GM12878 (cell line): Measurements from ENCODE around the gene HDAC2. TPM values are rescaled to one million over a fixed set of nuclear protein-coding genes. Genes with fewer than 3 reads are reported as not detected.

Experiments used
- ATAC-seq: fragments of 200-7000 bp; cut with Tn5 transposase; 3 replicates; pipeline ENCODE4 v1.9.1; 2020; ENCODE audit warnings: mild to moderate bottlenecking, moderate library complexity
- BruUV-seq: library from RNA; stranded (reverse); fragments of 400-500 nt; replicated peaks from 2 replicates; lab custom pipeline; 2021; lab: Mats Ljungman, UMichigan
- CTCF ChIA-PET: fragments of 300-600 bp; sonication (Branson Sonifier 250); formaldehyde crosslinking; extraction: SDS; loops from one replicate; lab custom pipeline; 2021; ENCODE audit warnings: inconsistent platforms; lab: Yijun Ruan, JAX
- POLR2A ChIA-PET: fragments of 350-600 bp; formaldehyde crosslinking; extraction: SDS; loops from one replicate; lab custom pipeline; 2021; ENCODE audit warnings: inconsistent platforms; lab: Charles Lee
- RAD21 ChIA-PET: fragments of 300-600 bp; sonication (Branson Sonifier 250); formaldehyde crosslinking; loops from one replicate; lab custom pipeline; 2023; ENCODE audit warnings: antibody characterized with exemption; ENCODE audit not compliant: unreplicated experiment; lab: Charles Lee
- SMC1A ChIA-PET: fragments of 300-600 bp; sonication (Branson Sonifier 250); formaldehyde crosslinking; loops from one replicate; lab custom pipeline; 2023; ENCODE audit not compliant: unreplicated experiment, uncharacterized antibody; lab: Charles Lee
- DNase-seq: peaks from one replicate; pipeline ENCODE4 v3.0.0-alpha.2; 2011; ENCODE audit warnings: low read depth, low spot score
- FAIRE-seq: peaks from 3 replicates; lab custom pipeline; 2011; peaks lifted over from hg19 to GRCh38; lab: Jason Lieb, UNC
- H2AFZ ChIP-seq: 2 replicates; pipeline ENCODE4 v1.6.0; 2011; ENCODE audit warnings: low read depth, low read length, control low read depth; ENCODE audit not compliant: control insufficient read depth
- H3K27ac ChIP-seq: 2 replicates; pipeline ENCODE4 v1.5.1; 2011; ENCODE audit warnings: control low read depth; ENCODE audit not compliant: control insufficient read depth, insufficient read depth
- H3K27me3 ChIP-seq, 2 experiments: replicated peaks in 1 of 2; 2 replicates each; pipeline versions ENCODE4 v1.6.0 to v1.6.1; 2011; ENCODE audit warnings: low read length in 1 of 2; ENCODE audit not compliant: control insufficient read depth in 2 of 2, insufficient read depth in 2 of 2
- H3K36me3 ChIP-seq, 2 experiments: 2 replicates each; pipeline ENCODE4 v1.5.1; 2011; ENCODE audit warnings: low read length in 1 of 2; ENCODE audit not compliant: control insufficient read depth in 2 of 2, insufficient read depth in 2 of 2
- H3K4me1 ChIP-seq: 2 replicates; pipeline ENCODE4 v1.6.1; 2011; ENCODE audit warnings: mild to moderate bottlenecking, low read length, moderate library complexity, mixed read lengths; ENCODE audit not compliant: control insufficient read depth, insufficient read depth
- H3K4me2 ChIP-seq: 2 replicates; pipeline ENCODE4 v1.6.0; 2011; ENCODE audit warnings: control low read depth; ENCODE audit not compliant: control insufficient read depth, insufficient read depth
- H3K4me3 ChIP-seq: fragments of 200-600 bp; sonication (generic); 2 replicates; pipeline ENCODE4 v1.5.1; 2016
- H3K79me2 ChIP-seq: 2 replicates; pipeline ENCODE4 v1.6.0; 2011; ENCODE audit warnings: low read length; ENCODE audit not compliant: control insufficient read depth, insufficient read depth
- H3K9ac ChIP-seq: 2 replicates; pipeline ENCODE4 v1.8.0; 2011; ENCODE audit warnings: low read length, control low read depth, mixed read lengths; ENCODE audit not compliant: control insufficient read depth, insufficient read depth
- H3K9me3 ChIP-seq: replicated peaks from 3 replicates; pipeline ENCODE4 v1.5.1; 2011; ENCODE audit warnings: mild to moderate bottlenecking, low read length; ENCODE audit not compliant: control insufficient read depth, insufficient read depth
- H4K20me1 ChIP-seq: 2 replicates; pipeline ENCODE4 v1.6.0; 2011; ENCODE audit not compliant: control insufficient read depth, insufficient read depth
- ATF7 ChIP-seq: fragments of 450-650 bp; IDR thresholded peaks from 2 replicates; pipeline ENCODE4 v1.6.1; 2016; ENCODE audit warnings: low read depth, mild to moderate bottlenecking
- CHD1 ChIP-seq: IDR thresholded peaks from 2 replicates; pipeline ENCODE4 v1.6.1; 2012; ENCODE audit warnings: low read depth, low read length, improper control_type of control experiment
- IKZF2 ChIP-seq, 2 experiments: fragments of 450-650 bp; IDR thresholded peaks; 2 replicates each; pipeline ENCODE4 v1.6.1; 2017; ENCODE audit warnings: mild to moderate bottlenecking in 2 of 2, moderate library complexity in 2 of 2
- IRF5 ChIP-seq: fragments of 450-650 bp; IDR thresholded peaks from 2 replicates; pipeline ENCODE4 v1.6.1; 2017; ENCODE audit warnings: borderline replicate concordance
- KDM1A ChIP-seq: fragments of 200-600 bp; sonication (generic); IDR thresholded peaks from 2 replicates; pipeline ENCODE4 v1.6.1; 2016; ENCODE audit warnings: borderline replicate concordance
- LARP7 ChIP-seq: fragments of 450-650 bp; IDR thresholded peaks from 2 replicates; pipeline ENCODE4 v1.6.1; 2017; ENCODE audit warnings: mild to moderate bottlenecking
- NBN ChIP-seq: fragments of 450-650 bp; IDR thresholded peaks from 2 replicates; pipeline ENCODE4 v1.6.1; 2016
- NKRF ChIP-seq: fragments of 450-650 bp; conservative IDR thresholded peaks from 2 replicates; pipeline ENCODE4 v1.6.1; 2017; ENCODE audit warnings: mild to moderate bottlenecking, moderate library complexity
- NR2C2 ChIP-seq: IDR thresholded peaks from 2 replicates; pipeline ENCODE4 v1.6.1; 2011; ENCODE audit warnings: borderline replicate concordance, low read depth; ENCODE audit not compliant: control insufficient read depth, insufficient read length
- PAX5 ChIP-seq: IDR thresholded peaks from 2 replicates; pipeline ENCODE4 v1.6.1; 2011; ENCODE audit warnings: low read depth, low read length, borderline replicate concordance
- PAX8 ChIP-seq: fragments of 450-650 bp; IDR thresholded peaks from 2 replicates; pipeline ENCODE4 v1.6.1; 2017; ENCODE audit warnings: mild to moderate bottlenecking, moderate library complexity
- PBX3 ChIP-seq: IDR thresholded peaks from 2 replicates; pipeline ENCODE4 v1.6.1; 2011; ENCODE audit warnings: mild to moderate bottlenecking, low read depth, low read length, moderate library complexity; ENCODE audit not compliant: insufficient replicate concordance
- RCOR1 ChIP-seq: conservative IDR thresholded peaks from 2 replicates; pipeline ENCODE4 v1.6.1; 2012; ENCODE audit warnings: low read depth, low read length, improper control_type of control experiment
- WGBS: methylation state at CpG from one replicate; pipeline ENCODE4 v1.1.6; 2016; ENCODE audit warnings: low lambda C conversion rate; ENCODE audit not compliant: insufficient replicate concordance, insufficient coverage; ENCODE audit errors: missing lambda C conversion rate; 5-methylcytosine and 5-hydroxymethylcytosine counted together
- in situ Hi-C: fragments of 300-500 bp; cut with MboI; formaldehyde crosslinking; loops from 9 replicates; pipeline ENCODE4 v1.14.3; 2018; ENCODE audit warnings: mixed read lengths
- intact Hi-C: fragments of 100-400 bp; cut with micrococcal nuclease; formaldehyde crosslinking; loops from one replicate; pipeline ENCODE4 v1.14.2; 2022; ENCODE audit not compliant: unreplicated experiment
- polyA plus RNA-seq, 11 experiments: library from polyadenylated mRNA; depleted of rRNA in 4 of 11; unstranded in 6 of 11; stranded (reverse) in 5 of 11; fragments of >200 nt; fragmentation: Nextera tagmentation in 4 of 11; fragmentation: Illumina TruSeq in 1 of 11; extraction: Ambion mirVana in 4 of 11; extraction: Trizol in 1 of 11; gene quantifications; 1 replicate in 1 of 11; 2 replicates in 10 of 11; pipeline versions ENCODE4 v1.2.1 to v1.2.3, GENCODE V29; 2011 to 2016; ENCODE audit warnings: inconsistent platforms in 2 of 11, missing spikeins in 2 of 11, low read depth in 1 of 11
- total RNA-seq, 4 experiments: library from RNA; depleted of rRNA in 3 of 4; stranded (reverse); fragments of >200 nt in 3 of 4; fragmentation: Illumina TruSeq in 1 of 4; extraction: Trizol in 1 of 4; gene quantifications; 2 replicates each; pipeline versions ENCODE4 v1.2.1 to v1.2.3, GENCODE V29; 2013 to 2021
- TF ChIP-seq, protein P1 (sequence below): IDR thresholded peaks from 2 replicates; pipeline ENCODE4 v1.6.1; 2012; ENCODE audit warnings: low read depth, low read length, improper control_type of control experiment
- TF ChIP-seq, protein P2 (sequence below): IDR thresholded peaks from 2 replicates; pipeline ENCODE4 v1.6.1; 2011; ENCODE audit warnings: borderline replicate concordance, low read depth, mild to moderate bottlenecking, moderate library complexity, mixed read lengths, low read length; ENCODE audit not compliant: insufficient read depth; ENCODE audit errors: extremely low read length

Gene HDAC2
- total and polyA plus RNA-seq, 10 of the 15 experiments (the other 5 are each of a cell fraction or from before 2014, with no cell fraction given): 40.4 to 210 (median 114) TPM

DNA sequence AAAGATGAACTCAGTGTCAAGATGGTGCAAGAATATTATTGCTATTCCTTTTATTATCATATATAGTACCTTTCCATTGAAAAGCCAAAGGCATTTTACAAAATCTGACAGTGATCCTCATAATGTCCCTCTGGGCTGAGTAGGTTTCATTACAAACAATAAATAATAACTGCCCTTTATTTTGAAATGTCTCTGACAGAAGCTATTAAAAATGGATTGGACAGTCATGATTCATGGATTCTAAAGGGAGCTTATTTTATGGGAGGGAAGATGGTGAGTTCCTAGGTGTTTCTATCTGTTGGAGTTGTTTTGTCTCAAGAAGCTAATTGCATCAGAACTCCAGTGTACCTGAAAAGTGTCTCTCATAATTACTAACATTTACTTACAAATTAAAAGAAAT is 30.4 kb upstream of the HDAC2 start (continued):
- TF ChIP-seq PBX3 (no peak), CHD1 (no peak)

GRCh38 chr6:114000069-114000468 is 29.1 kb upstream of the HDAC2 start:
- SMC1A ChIA-PET: no interaction called here
- no TSS peak for BruUV-seq
- 38% methylated on average over 2 of the region's 2 CpGs for WGBS
- no peak for TF ChIP-seq NR2C2
- no peak for TF ChIP-seq PAX5
- TF ChIP-seq NBN: no peak
- TF ChIP-seq KDM1A: no peak
- TF ChIP-seq IKZF2 (IDR thresholded peaks at IDR 0.05): no peak
- TF ChIP-seq, protein P1, sequence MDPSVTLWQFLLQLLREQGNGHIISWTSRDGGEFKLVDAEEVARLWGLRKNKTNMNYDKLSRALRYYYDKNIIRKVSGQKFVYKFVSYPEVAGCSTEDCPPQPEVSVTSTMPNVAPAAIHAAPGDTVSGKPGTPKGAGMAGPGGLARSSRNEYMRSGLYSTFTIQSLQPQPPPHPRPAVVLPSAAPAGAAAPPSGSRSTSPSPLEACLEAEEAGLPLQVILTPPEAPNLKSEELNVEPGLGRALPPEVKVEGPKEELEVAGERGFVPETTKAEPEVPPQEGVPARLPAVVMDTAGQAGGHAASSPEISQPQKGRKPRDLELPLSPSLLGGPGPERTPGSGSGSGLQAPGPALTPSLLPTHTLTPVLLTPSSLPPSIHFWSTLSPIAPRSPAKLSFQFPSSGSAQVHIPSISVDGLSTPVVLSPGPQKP: no peak
- TF ChIP-seq IRF5: no peak
- TF ChIP-seq ATF7: no peak
- no peak for TF ChIP-seq LARP7
- TF ChIP-seq, protein P2, sequence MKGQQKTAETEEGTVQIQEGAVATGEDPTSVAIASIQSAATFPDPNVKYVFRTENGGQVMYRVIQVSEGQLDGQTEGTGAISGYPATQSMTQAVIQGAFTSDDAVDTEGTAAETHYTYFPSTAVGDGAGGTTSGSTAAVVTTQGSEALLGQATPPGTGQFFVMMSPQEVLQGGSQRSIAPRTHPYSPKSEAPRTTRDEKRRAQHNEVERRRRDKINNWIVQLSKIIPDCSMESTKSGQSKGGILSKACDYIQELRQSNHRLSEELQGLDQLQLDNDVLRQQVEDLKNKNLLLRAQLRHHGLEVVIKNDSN: no peak
- no peak for TF ChIP-seq RCOR1
- TF ChIP-seq PAX8: no peak
- TF ChIP-seq NKRF: no peak

More at GRCh38 chr6:114000069-114000468, 29.1 kb upstream of the HDAC2 start:
- ChIA-PET CTCF (no interaction called here), RAD21 (no interaction called here), POLR2A (no interaction called here)
- no peaks in the 10 kb centered on the region for H3K4me1 ChIP-seq
- H3K79me2 ChIP-seq: no peaks in the 10 kb centered on the region
- no peaks in the 10 kb centered on the region for H3K9me3 ChIP-seq
- in situ Hi-C loops: no loop called here
- DNase-seq: no peak
- no peak overlapping the region for H3K4me2 ChIP-seq
- FAIRE-seq: no peak
- intact Hi-C loops: no loop called here
- H3K27me3 ChIP-seq: no peaks in the 10 kb centered on the region; a peak in 2 of 4 replicates
- no peaks in the 10 kb centered on the region for H3K36me3 ChIP-seq
- no peak overlapping the region for H3K4me3 ChIP-seq
- H4K20me1 ChIP-seq: no peaks in the 10 kb centered on the region
- no peak overlapping the region for H3K9ac ChIP-seq
- no peak overlapping the region for H3K27ac ChIP-seq
- no peak overlapping the region for H2AFZ ChIP-seq
- ATAC-seq: no peak
